HG02571 (cell line): ENCODE measurements around the gene DMD.
"Not testable (repeated sequence)": the region's sequence is repeated elsewhere in the genome, so short reads cannot be mapped to it uniquely, and the experiment has no call there.

Experiments
- ATAC-seq: cut with Tn5 transposase; IDR thresholded peaks from one replicate; pipeline ENCODE4 v1.9.1; 2021; ENCODE audit warnings: mild to moderate bottlenecking, moderate library complexity; ENCODE audit not compliant: unreplicated experiment

Gene DMD

DNA sequence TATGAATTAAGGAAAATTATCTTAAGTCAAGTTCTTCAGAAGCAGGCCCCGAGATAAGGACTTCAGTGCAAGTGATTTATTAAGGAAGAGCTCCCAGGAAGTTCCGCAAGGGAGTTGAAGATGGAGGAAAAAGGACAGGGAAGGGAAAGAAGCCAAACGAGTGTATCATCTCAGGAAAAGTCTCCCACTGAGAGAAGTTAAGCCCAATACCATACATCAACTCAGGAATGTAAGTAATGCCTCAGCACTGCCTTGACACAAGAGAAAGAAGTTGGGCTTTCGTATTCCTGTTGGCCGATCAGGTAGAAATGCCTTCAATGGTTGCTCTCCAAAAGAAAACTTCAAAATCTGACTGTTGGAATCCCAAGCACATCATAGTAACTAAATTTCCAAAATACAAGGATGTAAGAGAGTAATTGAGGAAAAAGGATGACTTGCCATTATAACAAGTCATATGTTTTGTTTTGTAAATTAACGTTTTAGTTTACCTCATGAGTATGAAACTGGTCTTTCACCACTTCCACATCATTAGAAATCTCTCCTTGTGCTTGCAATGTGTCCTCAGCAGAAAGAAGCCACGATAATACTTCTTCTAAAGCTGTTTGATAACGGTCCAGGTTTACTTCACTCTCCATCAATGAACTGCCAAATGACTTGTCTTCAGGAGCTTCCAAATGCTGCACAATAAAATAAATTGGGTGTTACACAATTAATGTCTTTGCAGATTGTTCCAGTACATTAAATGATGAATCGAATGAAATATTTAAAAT lies 566.7 kb downstream of the DMD start:
- no peak for ATAC-seq

- ATAC-seq, result no peak
Measured at GRCh38 chrX:32642283-32642682, 569.1 kb downstream of the DMD start.

DNA sequence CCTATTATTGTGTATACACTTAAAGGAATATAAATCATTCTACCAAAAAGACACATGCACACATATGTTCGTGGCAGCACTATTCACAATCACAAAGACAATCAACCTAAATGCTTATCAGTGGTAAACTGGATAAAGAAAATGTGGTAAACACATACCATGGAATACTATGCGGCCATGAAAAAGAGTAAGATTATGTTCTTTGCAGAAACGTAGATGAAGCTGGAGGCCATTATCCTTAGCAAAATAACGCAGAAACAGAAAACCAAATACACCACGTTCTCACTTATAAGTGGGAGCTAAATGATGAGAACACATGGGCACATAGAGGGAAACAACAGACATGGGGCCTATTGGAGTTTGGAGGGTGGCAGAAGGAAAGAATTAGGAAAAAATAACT lies 593.2 kb downstream of the DMD start:
- no peak for ATAC-seq

- ATAC-seq, result no peak
Measured at GRCh38 chrX:32614707-32615106, 596.6 kb downstream of the DMD start.

- ATAC-seq, result no peak
Measured at GRCh38 chrX:32599156-32599555, 612.2 kb downstream of the DMD start.

DNA sequence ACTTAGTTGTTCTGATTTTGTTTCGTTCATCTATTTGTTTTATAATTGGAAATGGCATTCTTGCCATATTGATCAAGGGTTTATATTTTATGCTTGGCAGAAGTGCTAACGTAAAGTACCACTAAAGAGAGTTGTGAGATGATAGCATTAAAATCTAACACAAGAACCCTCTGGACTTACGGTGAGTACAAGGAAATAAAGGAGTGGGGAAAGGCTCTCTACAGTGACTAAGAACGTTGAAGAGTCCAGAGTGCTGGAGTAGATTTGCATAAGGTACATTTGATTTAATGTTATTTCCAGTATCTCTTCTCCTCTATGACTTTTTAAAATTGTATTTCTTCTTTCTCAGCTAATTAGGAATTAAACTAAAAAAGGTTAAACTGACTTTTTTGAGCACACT lies 612.6 kb downstream of the DMD start:
- ATAC-seq, result no peak

DNA sequence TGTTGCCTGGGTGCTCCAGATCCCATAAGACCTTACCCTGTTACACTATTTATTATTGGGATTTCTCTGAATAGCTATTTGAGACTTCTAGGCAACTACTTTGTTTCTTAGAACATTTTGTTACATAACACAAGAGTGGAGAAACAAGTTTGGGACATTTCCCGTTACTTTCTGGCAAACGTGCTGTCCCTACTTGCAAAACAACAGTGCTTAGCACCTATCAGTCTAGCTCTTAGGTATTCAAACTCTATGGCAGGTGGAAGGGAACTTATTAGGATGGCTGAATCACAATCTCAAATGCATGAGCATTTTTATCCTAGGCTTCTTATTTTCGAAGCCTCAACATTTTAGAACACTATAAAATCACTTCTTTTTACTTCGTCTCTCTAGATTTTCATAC lies 613.6 kb downstream of the DMD start:
- ATAC-seq, result no peak

- no peak for ATAC-seq
Measured at GRCh38 chrX:32592786-32593185, 618.6 kb downstream of the DMD start.

GRCh38 chrX:32591589-32591988 lies 619.8 kb downstream of the DMD start:
- ATAC-seq, result no peak

- ATAC-seq, result no peak
Measured at GRCh38 chrX:32582729-32583128, 628.6 kb downstream of the DMD start.

DNA sequence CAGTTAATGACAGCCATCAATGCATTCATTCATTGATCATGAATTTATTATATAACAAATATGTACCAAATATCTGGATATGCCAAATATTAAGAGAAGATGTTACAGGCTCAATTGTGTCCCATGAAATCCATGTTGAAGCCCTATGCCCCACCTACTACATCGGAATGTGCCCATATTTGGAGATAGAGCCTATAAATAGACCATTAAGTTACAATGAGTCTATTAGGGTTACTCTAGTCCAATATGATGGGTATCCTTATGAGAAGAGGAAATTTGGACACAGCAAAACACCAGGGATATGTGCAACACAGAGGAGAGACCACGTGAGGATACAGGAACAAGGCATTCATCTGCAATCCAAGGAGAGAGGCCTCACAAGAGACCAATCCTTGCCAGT lies 634.5 kb downstream of the DMD start:
- ATAC-seq, result no peak

GRCh38 chrX:32572644-32573043 lies 638.7 kb downstream of the DMD start:
- ATAC-seq, result no peak

DNA sequence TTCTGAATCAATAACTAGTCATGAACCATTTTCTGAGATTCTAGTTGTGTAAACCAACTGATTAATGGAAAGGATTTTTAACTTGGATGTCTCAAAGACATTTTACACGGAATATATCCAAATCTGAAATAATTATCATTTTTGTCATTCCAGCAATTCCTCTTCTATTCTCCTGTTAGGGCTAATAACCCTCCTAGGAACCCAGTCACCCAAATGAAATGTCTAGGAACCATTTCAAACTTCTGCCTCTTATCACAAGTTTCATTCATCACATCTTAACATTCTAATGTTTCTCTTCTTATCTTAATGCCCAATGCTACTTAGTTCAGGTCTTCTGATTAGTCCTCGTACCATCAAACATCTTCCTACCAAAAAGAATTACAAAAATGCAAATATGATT lies 639.8 kb downstream of the DMD start:
- no peak for ATAC-seq

DNA sequence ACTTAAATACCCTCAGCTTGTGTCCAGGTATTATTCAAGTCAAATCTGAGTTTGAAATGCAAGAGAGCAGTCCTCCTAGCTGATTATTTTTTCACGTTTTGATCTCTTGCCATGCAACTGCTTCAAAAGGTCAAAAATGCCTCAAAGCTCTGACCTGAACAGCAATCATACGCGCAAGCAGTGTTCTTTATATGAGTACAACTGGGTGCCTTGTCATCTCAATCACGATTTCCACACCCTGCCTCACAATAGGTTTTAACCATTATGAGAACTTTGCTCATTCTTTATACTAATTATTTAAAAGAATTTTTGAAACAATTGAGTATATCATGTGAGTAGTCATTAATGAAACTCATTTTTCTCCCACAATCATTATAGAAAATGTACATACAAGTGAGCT lies 649.1 kb downstream of the DMD start:
- no peak for ATAC-seq

- no peak for ATAC-seq
Measured at GRCh38 chrX:32545101-32545500, 666.2 kb downstream of the DMD start.

- no peak for ATAC-seq
Measured at GRCh38 chrX:32538554-32538953, 672.8 kb downstream of the DMD start.

DNA sequence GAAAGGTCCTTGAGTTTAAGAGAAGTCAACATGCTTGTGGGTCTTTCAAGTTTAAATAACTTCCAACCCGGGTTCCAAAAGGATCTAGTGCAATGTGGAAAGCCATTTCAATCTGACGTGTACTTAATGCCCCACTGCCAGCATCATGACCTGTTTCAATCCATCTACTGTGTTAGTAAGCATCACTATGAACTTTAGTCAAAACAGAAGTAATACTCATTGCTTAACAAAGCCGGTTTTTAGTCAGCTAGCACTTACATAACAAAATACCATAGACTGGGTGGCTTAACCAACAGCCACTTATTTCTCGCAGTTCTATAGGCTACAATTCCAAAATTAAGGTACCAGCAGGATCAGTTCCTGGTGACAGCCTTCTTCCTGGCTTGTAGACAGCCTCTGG lies 677.5 kb downstream of the DMD start:
- peak; percentile 82 for ATAC-seq

DNA sequence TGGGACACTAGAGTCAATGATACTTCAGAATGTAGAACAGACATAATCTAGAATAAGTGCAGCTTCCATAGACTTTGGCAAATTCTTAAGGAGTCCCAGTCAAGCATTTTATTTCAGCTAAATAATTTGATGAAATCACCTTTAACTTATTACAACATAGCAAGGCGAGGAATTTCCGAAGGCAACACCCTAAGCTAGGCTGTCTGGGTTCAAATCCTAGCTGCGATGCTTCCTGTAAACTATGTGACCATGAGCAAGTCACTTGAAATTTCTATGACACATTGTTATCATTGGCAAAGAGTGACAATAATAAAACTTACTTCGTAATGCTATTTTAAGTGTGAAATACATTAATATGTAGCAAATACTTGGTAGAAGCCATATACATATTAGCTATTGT lies 679.1 kb downstream of the DMD start:
- ATAC-seq, result no peak

DNA sequence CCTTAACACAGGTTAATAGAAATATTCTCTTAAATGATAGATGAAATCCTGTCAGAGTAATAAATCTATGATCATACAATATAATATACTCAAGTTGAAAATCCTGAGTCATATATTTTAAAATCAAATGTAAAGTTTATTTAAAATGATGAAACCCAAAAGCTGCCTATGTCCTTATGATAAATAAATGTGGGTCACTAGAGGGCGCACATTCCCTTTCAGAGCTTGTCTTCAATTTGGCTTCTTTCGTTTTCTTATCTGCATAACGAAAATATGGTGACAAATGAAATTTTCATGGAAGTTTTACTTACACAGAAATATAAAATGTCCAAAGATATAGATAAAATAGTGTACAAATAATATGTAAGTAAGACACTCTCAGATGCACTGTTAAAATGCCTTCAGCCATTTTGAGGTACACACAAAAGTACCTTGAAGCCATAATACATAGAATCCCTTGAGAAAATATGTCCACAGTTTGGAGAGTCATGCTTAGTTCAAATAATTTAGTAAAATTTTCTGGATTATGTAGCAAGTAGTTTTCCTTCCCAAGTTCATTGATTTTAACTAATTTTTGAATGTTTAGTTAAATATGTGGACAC lies 680.4 kb downstream of the DMD start:
- ATAC-seq, result no peak

DNA sequence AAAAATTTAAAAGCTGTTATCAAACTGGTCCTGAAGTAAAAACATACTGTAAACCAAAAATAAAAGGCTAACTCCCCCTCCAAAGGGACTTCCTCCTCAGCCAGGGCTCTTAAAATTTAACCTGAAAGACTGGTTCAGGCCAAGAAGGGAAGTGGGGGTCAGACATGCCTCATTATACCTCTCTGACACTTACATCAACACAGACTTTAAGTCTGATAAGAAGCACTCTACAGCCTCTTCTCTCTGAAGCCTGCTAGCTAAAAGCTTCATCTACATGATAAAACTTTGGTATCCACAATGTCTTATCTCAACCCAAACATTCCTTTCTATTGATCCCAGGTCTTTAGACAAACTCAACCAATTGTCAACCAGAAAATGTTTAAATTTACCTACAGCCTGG lies 682.9 kb downstream of the DMD start:
- ATAC-seq, result not testable (repeated sequence)

- no peak for ATAC-seq
Measured at GRCh38 chrX:32525234-32525633, 686.1 kb downstream of the DMD start.

DNA sequence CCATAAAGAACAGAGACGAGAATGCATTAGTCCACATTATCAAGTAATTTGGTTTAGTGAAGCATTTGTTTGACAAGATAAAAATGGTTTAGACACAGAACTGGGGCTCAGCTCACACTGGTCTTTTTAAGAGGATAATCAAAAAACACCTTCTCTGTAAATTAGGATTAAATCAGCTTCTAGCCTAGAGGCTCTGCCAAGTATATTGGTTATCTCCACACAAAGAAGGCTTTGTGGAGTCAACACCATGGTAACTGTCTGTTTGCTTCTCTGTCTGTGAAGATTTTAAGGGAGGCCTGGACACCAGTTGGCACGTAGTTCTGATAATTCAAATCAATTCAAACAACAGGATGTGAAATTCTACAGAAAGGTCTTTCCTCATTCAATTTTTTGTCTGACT lies 687.0 kb downstream of the DMD start:
- ATAC-seq, result no peak

DNA sequence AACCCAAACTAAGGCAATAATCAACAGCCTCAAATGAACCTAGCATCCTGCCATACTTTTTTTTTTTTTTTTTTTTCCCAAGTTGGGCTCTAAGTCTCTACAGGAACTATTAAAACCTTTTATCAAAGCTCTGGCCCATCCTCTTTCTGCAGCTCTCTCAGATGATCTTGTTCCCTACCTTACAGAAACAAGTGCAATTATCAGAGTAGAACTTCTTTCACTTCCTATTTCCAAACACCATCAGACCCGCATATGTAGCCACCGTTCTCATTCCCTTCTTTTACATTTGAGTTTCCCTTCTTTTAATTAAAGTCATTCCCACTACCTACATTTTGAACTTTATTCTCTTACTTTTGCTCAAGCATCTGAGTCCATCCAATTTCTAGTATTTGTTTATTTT lies 690.6 kb downstream of the DMD start:
- ATAC-seq, result no peak
